ENCODE measurements around the gene SSH2. TPM values are rescaled to one million over a fixed set of nuclear protein-coding genes. Genes with fewer than 3 reads are reported as not detected.
A peak's percentile ranks its signal among the peaks of the same experiment; 100 is the strongest.
"Not testable (repeated sequence)": the region's sequence is repeated elsewhere in the genome, so short reads cannot be mapped to it uniquely, and the experiment has no call there.

SSH2 gene
- total and polyA plus RNA-seq, 2 experiments from 2014 or later: 32.4 to 43.2 TPM

- peak overlapping the region; percentile 60 for H3K27ac ChIP-seq
- H3K4me1 ChIP-seq (ENCODE audit: low read depth): peaks cover 50% of the 10 kb centered on the region
- H3K9me3 ChIP-seq (ENCODE audit: low read depth): no peaks in the 10 kb centered on the region
- no peak overlapping the region for H3K4me3 ChIP-seq
- peak in 1 of 2 donors; percentile 32 for DNase-seq (ENCODE audit: low read depth in 1 of 2, low spot score in 1 of 2)
- no peaks in the 10 kb centered on the region for H3K36me3 ChIP-seq
- TF ChIP-seq, protein P1, sequence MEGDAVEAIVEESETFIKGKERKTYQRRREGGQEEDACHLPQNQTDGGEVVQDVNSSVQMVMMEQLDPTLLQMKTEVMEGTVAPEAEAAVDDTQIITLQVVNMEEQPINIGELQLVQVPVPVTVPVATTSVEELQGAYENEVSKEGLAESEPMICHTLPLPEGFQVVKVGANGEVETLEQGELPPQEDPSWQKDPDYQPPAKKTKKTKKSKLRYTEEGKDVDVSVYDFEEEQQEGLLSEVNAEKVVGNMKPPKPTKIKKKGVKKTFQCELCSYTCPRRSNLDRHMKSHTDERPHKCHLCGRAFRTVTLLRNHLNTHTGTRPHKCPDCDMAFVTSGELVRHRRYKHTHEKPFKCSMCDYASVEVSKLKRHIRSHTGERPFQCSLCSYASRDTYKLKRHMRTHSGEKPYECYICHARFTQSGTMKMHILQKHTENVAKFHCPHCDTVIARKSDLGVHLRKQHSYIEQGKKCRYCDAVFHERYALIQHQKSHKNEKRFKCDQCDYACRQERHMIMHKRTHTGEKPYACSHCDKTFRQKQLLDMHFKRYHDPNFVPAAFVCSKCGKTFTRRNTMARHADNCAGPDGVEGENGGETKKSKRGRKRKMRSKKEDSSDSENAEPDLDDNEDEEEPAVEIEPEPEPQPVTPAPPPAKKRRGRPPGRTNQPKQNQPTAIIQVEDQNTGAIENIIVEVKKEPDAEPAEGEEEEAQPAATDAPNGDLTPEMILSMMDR (IDR thresholded peaks at IDR 0.05; ENCODE audit: low read depth, low read length): peak; percentile 13
- no peaks in the 10 kb centered on the region for H3K27me3 ChIP-seq
These were observed 62.3 kb downstream of the SSH2 start for GRCh38 chr17:29867643-29868181.

- TF ChIP-seq, protein P1 (IDR thresholded peaks at IDR 0.05; ENCODE audit: low read depth, low read length): no peak
- no peak for DNase-seq (ENCODE audit: low read depth in 1 of 2, low spot score in 1 of 2)
- H3K9me3 ChIP-seq (ENCODE audit: low read depth): no peaks in the 10 kb centered on the region
- H3K4me3 ChIP-seq: no peak overlapping the region
- no peaks in the 10 kb centered on the region for H3K27me3 ChIP-seq
- peak overlapping the region; percentile 60 for H3K27ac ChIP-seq
- H3K4me1 ChIP-seq (ENCODE audit: low read depth): peaks cover 50% of the 10 kb centered on the region
- H3K36me3 ChIP-seq: no peaks in the 10 kb centered on the region
These were observed 63.2 kb downstream of the SSH2 start for GRCh38 chr17:29866746-29867404.

DNA sequence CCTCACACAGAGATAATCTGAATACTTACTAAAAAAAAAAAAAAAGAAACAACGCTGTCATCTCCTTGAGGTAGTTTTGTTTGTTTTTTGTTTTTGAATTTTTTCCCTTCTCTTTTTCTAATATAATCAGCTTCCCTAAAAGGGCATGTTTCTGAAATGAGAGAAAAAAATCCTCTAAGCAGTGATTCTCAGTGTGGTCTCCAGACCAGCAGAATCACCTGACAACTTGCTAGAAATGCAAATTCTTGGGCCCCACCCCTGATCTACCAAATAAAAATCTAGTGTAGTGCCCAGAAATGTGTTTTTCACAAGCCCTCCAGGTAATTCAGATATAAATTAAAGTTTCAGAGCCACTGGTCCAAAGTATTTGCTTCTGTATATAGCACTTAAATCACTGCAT lies 65.4 kb downstream of the SSH2 start:
- no peak for DNase-seq (ENCODE audit: low read depth in 1 of 2, low spot score in 1 of 2)
- Histone ChIP-seq H3K36me3 (no peaks in the 10 kb centered on the region), H3K4me1 (ENCODE audit: low read depth) (peaks cover 32% of the 10 kb centered on the region), H3K27me3 (no peaks in the 10 kb centered on the region), H3K9me3 (ENCODE audit: low read depth) (no peaks in the 10 kb centered on the region), H3K4me3 (no peak overlapping the region), H3K27ac (no peak overlapping the region)
- TF ChIP-seq, protein P1 (IDR thresholded peaks at IDR 0.05; ENCODE audit: low read depth, low read length): no peak

- H3K36me3 ChIP-seq; H3K27me3 ChIP-seq; H3K4me3 ChIP-seq; DNase-seq (ENCODE audit: low read depth in 1 of 2, low spot score in 1 of 2); H3K9me3 ChIP-seq (ENCODE audit: low read depth); H3K27ac ChIP-seq: not testable (repeated sequence)
- peaks cover 32% of the 10 kb centered on the region for H3K4me1 ChIP-seq (ENCODE audit: low read depth)
These were observed 65.9 kb downstream of the SSH2 start for GRCh38 chr17:29864123-29864522.

DNA sequence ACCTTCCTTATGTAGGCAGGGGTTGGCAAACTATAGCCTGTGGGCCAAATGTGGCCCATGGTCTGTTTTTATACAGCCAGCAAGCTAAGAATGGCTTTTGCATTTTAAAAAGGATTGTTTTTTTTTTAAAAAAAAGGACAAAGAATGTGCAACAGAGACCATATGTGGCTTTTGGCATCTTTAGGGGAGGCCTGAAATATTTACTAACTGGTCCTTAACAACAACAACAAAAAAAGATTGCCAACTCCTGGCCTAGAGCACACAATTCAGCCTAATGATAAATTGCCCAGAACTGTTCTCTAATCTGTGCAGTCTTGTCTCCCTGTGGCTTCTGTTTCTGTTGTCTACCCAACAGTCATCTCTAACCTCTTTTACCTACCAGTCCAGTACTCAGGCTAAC lies 67.1 kb downstream of the SSH2 start:
- no peaks in the 10 kb centered on the region for H3K27me3 ChIP-seq
- no peak overlapping the region for H3K4me3 ChIP-seq
- TF ChIP-seq, protein P1 (IDR thresholded peaks at IDR 0.05; ENCODE audit: low read depth, low read length): no peak
- no peak for DNase-seq (ENCODE audit: low read depth in 1 of 2, low spot score in 1 of 2)
- H3K9me3 ChIP-seq (ENCODE audit: low read depth): no peaks in the 10 kb centered on the region
- no peaks in the 10 kb centered on the region for H3K36me3 ChIP-seq
- peak overlapping the region; percentile 12 for H3K27ac ChIP-seq
- H3K4me1 ChIP-seq (ENCODE audit: low read depth): peaks cover 28% of the 10 kb centered on the region

GRCh38 chr17:29862127-29862526 lies 67.9 kb downstream of the SSH2 start:
- no peaks in the 10 kb centered on the region for H3K36me3 ChIP-seq
- no peak overlapping the region for H3K4me3 ChIP-seq
- peaks cover 20% of the 10 kb centered on the region for H3K4me1 ChIP-seq (ENCODE audit: low read depth)
- no peaks in the 10 kb centered on the region for H3K27me3 ChIP-seq
- H3K27ac ChIP-seq: peak overlapping the region; percentile 2
- H3K9me3 ChIP-seq (ENCODE audit: low read depth): no peaks in the 10 kb centered on the region
- no peak for DNase-seq (ENCODE audit: low read depth in 1 of 2, low spot score in 1 of 2)
- TF ChIP-seq, protein P1 (IDR thresholded peaks at IDR 0.05; ENCODE audit: low read depth, low read length): no peak

DNA sequence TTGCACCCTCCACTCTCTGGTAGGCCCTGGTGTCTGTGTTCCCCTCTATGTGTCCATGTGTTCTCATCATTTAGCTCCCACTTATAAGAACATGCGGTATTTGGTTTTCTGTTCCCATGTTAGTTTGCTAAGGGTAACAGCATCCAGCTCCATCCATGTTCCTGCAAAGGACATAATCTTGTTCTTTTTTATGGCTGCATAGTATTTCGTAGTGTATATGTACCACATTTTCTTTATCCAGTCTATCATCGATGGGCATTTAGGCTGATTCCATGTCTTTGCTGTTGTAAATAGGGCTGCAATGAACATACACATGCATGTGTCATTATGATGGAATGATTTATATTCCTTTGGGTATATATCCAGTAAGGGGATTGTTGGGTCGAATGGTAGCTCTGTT lies 70.6 kb downstream of the SSH2 start:
- not testable (repeated sequence) for DNase-seq (ENCODE audit: low read depth in 1 of 2, low spot score in 1 of 2); H3K27ac ChIP-seq; H3K36me3 ChIP-seq; H3K4me1 ChIP-seq (ENCODE audit: low read depth); H3K4me3 ChIP-seq; H3K27me3 ChIP-seq; H3K9me3 ChIP-seq (ENCODE audit: low read depth)
